HepG2 (cell line): ENCODE measurements around the gene RESP18. TPM values are rescaled to one million over a fixed set of nuclear protein-coding genes. Genes with fewer than 3 reads are reported as not detected.

ENCODE experiments used
- ATAC-seq: fragments of 200-7000 bp; cut with Tn5 transposase; 3 replicates; pipeline ENCODE4 v1.9.1; 2020; ENCODE audit warnings: mild to moderate bottlenecking, moderate library complexity
- BruUV-seq: library from RNA; stranded (reverse); fragments of 400-500 nt; replicated peaks from 2 replicates; lab custom pipeline; 2021; lab: Mats Ljungman, UMichigan
- CTCF ChIA-PET: fragments of 300-600 bp; formaldehyde crosslinking; extraction: SDS; loops from one replicate; lab custom pipeline; 2021; ENCODE audit warnings: low total read pairs, inconsistent platforms, low intra/inter-chr PET ratio; lab: Yijun Ruan, JAX
- POLR2A ChIA-PET: fragments of 350-600 bp; sonication (Branson Sonifier 250); formaldehyde crosslinking; loops from one replicate; lab custom pipeline; 2020; ENCODE audit warnings: antibody characterized with exemption, inconsistent platforms; lab: Yijun Ruan, JAX
- DNase-seq: peaks from one replicate; pipeline ENCODE4 v3.0.0-alpha.2; 2015; ENCODE audit warnings: low spot score
- FAIRE-seq: peaks from 3 replicates; lab custom pipeline; 2011; peaks lifted over from hg19 to GRCh38; lab: Jason Lieb, UNC
- H2AFZ ChIP-seq: one replicate; pipeline ENCODE4 v1.6.1; 2011; ENCODE audit warnings: low read length, inconsistent platforms
- H3K27ac ChIP-seq: fragments of 300-600 bp; 3 replicates; pipeline ENCODE4 v1.8.0; 2011; ENCODE audit warnings: mixed run types, mild to moderate bottlenecking, mixed read lengths, low read length, inconsistent platforms; ENCODE audit not compliant: insufficient read depth; ENCODE audit errors: extremely low read length
- H3K27me3 ChIP-seq, 2 experiments: fragments of 200-600 bp in 1 of 2; 2 replicates in 1 of 2; 3 replicates in 1 of 2; pipeline versions ENCODE4 v1.6.0 to v1.8.0; 2011; ENCODE audit warnings: low read length in 2 of 2, mild to moderate bottlenecking in 2 of 2, moderate library complexity in 2 of 2, inconsistent platforms in 1 of 2; ENCODE audit not compliant: insufficient read depth in 2 of 2, control insufficient read depth in 1 of 2
- H3K36me3 ChIP-seq, 2 experiments: fragments of 200-600 bp in 1 of 2; replicated peaks in 1 of 2; 2 replicates in 1 of 2; 3 replicates in 1 of 2; pipeline versions ENCODE4 v1.5.1 to v1.8.0; 2011; ENCODE audit warnings: low read length in 2 of 2, inconsistent platforms in 1 of 2; ENCODE audit not compliant: insufficient read depth in 2 of 2, control insufficient read depth in 1 of 2
- H3K4me1 ChIP-seq: 2 replicates; pipeline ENCODE4 v1.5.1; 2012; ENCODE audit warnings: low read length, inconsistent platforms; ENCODE audit not compliant: insufficient read depth
- H3K4me2 ChIP-seq: 2 replicates; pipeline ENCODE4 v1.6.0; 2011; ENCODE audit warnings: low read depth, low read length, inconsistent platforms
- H3K4me3 ChIP-seq, 3 experiments: fragments of 200-600 bp in 1 of 3; sonication (generic), shearing (Covaris generic) in 1 of 3; replicated peaks in 1 of 3; 2 replicates each; pipeline ENCODE4 v1.5.1; 2011 to 2016; ENCODE audit warnings: low read length in 3 of 3, inconsistent platforms in 2 of 3, low read depth in 2 of 3, mild to moderate bottlenecking in 2 of 3, control low read depth in 1 of 3, mixed read lengths in 1 of 3; ENCODE audit not compliant: insufficient read depth in 1 of 3
- H3K79me2 ChIP-seq: one replicate; pipeline ENCODE4 v1.6.1; 2011; ENCODE audit warnings: low read length, inconsistent platforms; ENCODE audit not compliant: insufficient read depth
- H3K9ac ChIP-seq: 2 replicates; pipeline ENCODE4 v1.6.0; 2011; ENCODE audit warnings: mild to moderate bottlenecking, low read depth, low read length, inconsistent platforms; ENCODE audit not compliant: insufficient read depth
- H3K9me3 ChIP-seq: 2 replicates; pipeline ENCODE4 v1.5.1; 2012; ENCODE audit warnings: mild to moderate bottlenecking, low read length
- H4K20me1 ChIP-seq: 2 replicates; pipeline ENCODE4 v1.6.0; 2011; ENCODE audit warnings: inconsistent platforms, mild to moderate bottlenecking, low read length, moderate library complexity; ENCODE audit not compliant: insufficient read depth
- ARNT ChIP-seq: fragments of 450-650 bp; IDR thresholded peaks from 2 replicates; pipeline ENCODE4 v1.6.1; 2017
- BRCA1 ChIP-seq: sonication (generic); formaldehyde crosslinking; IDR thresholded peaks from 2 replicates; pipeline ENCODE4 v1.4.0; 2020; ENCODE audit warnings: missing genetic modification reagents
- CEBPG ChIP-seq: IDR thresholded peaks from 2 replicates; pipeline ENCODE4 v1.6.1; 2016
- CENPBD1 ChIP-seq: sonication (generic); formaldehyde crosslinking; IDR thresholded peaks from 2 replicates; pipeline ENCODE4 v1.8.0; 2022; ENCODE audit warnings: missing genetic modification reagents, low read depth, mild to moderate bottlenecking, borderline replicate concordance
- GRHL1 ChIP-seq: sonication (generic); formaldehyde crosslinking; conservative IDR thresholded peaks from 2 replicates; pipeline ENCODE4 v1.8.0; 2022; ENCODE audit warnings: missing genetic modification reagents
- GZF1 ChIP-seq: sonication (generic); formaldehyde crosslinking; IDR thresholded peaks from 2 replicates; pipeline ENCODE4 v1.5.1; 2020; ENCODE audit warnings: mild to moderate bottlenecking, missing genetic modification reagents
- JDP2 ChIP-seq: sonication (generic); formaldehyde crosslinking; IDR thresholded peaks from 2 replicates; pipeline ENCODE4 v1.8.1; 2022; ENCODE audit warnings: missing genetic modification reagents, borderline replicate concordance
- KLF12 ChIP-seq: sonication (generic); formaldehyde crosslinking; IDR thresholded peaks from 2 replicates; pipeline ENCODE4 v1.4.0; 2020; ENCODE audit warnings: missing genetic modification reagents, borderline replicate concordance
- PHF20 ChIP-seq: sonication (generic); formaldehyde crosslinking; IDR thresholded peaks from 2 replicates; pipeline ENCODE4 v1.5.0; 2020; ENCODE audit warnings: mild to moderate bottlenecking, missing genetic modification reagents
- PLRG1 ChIP-seq: fragments of 450-650 bp; conservative IDR thresholded peaks from 2 replicates; pipeline ENCODE4 v1.6.1; 2016
- PRDM10 ChIP-seq: sonication (generic); formaldehyde crosslinking; IDR thresholded peaks from 2 replicates; pipeline ENCODE4 v1.4.0; 2020; ENCODE audit warnings: low read depth, missing genetic modification reagents
- THAP8 ChIP-seq: sonication (generic); formaldehyde crosslinking; IDR thresholded peaks from 2 replicates; pipeline ENCODE4 v1.5.1; 2020; ENCODE audit warnings: missing genetic modification reagents, mild to moderate bottlenecking, borderline replicate concordance
- ZNF232 ChIP-seq: sonication (generic); formaldehyde crosslinking; IDR thresholded peaks from 2 replicates; pipeline ENCODE4 v1.4.0; 2020; ENCODE audit warnings: missing genetic modification reagents, borderline replicate concordance
- ZNF792 ChIP-seq: IDR thresholded peaks from 2 replicates; pipeline ENCODE4 v1.6.1; 2016
- WGBS: methylation state at CpG from one replicate; pipeline ENCODE4 v1.1.6; 2017; ENCODE audit warnings: low lambda C conversion rate; 5-methylcytosine and 5-hydroxymethylcytosine counted together
- in situ Hi-C: cut with HindIII; loops from 2 replicates; pipeline ENCODE4 v1.10.0; 2017; ENCODE audit warnings: low pct_unique_long_range_greater_than_20kb; ENCODE audit not compliant: extremely low pct_ligation_motif_present
- intact Hi-C: fragments of 100-400 bp; cut with micrococcal nuclease; formaldehyde crosslinking; loops from one replicate; pipeline ENCODE4 v1.10.0; 2022; ENCODE audit not compliant: unreplicated experiment
- polyA plus RNA-seq, 8 experiments: library from polyadenylated mRNA; depleted of rRNA in 3 of 8; stranded (reverse) in 7 of 8; unstranded in 1 of 8; fragments of >200 nt; fragmentation: Illumina TruSeq in 4 of 8; extraction: Trizol in 4 of 8; gene quantifications; 2 replicates each; pipeline versions ENCODE4 v1.2.1 to v1.2.3, GENCODE V29; 2011 to 2016; ENCODE audit warnings: low read depth in 4 of 8, missing spikeins in 1 of 8, mixed read lengths in 1 of 8; ENCODE audit not compliant: insufficient read depth in 1 of 8
- total RNA-seq, 5 experiments: library from RNA; depleted of rRNA; stranded (reverse); fragments of >200 nt; fragmentation: Illumina TruSeq; extraction: Trizol; gene quantifications; 2 replicates each; pipeline ENCODE4 v1.2.3, GENCODE V29; 2016; ENCODE audit warnings: low read depth in 1 of 5

RESP18 gene
- total and polyA plus RNA-seq, 2 of the 13 experiments (the other 11 are each of a cell fraction or from before 2014, with no cell fraction given): not detected

- no TSS peak for BruUV-seq
- H2AFZ ChIP-seq: no peak overlapping the region
- no peaks in the 10 kb centered on the region for H3K4me1 ChIP-seq
- no peak overlapping the region for H3K4me3 ChIP-seq
- 8% methylated on average over 2 of the region's 2 CpGs for WGBS
- no peak for ATAC-seq
- DNase-seq: no peak
- H3K27ac ChIP-seq: no peak overlapping the region
- H4K20me1 ChIP-seq: peaks cover 8% of the 10 kb centered on the region; the same call in 1 of the 2 replicates
- no peaks in the 10 kb centered on the region for H3K36me3 ChIP-seq
- H3K9me3 ChIP-seq: no peaks in the 10 kb centered on the region
- in situ Hi-C loops (no loop called here), intact Hi-C loops (no loop called here)
- FAIRE-seq: no peak
- peaks cover 0 to 14% of the 10 kb centered on the region in 2 experiments; a peak in 4 of 5 replicates for H3K27me3 ChIP-seq
- H3K4me2 ChIP-seq: no peak overlapping the region
- H3K79me2 ChIP-seq: no peaks in the 10 kb centered on the region
- POLR2A ChIA-PET: no interaction called here
- TF ChIP-seq ZNF792 (no peak), CEBPG (CRISPR knock-in tag) (no peak), GZF1 (CRISPR knock-in tag) (no peak), CENPBD1 (CRISPR knock-in tag) (no peak), JDP2 (CRISPR knock-in tag) (no peak), PRDM10 (CRISPR knock-in tag) (no peak), BRCA1 (CRISPR knock-in tag) (no peak), PLRG1 (no peak), THAP8 (CRISPR knock-in tag) (no peak), ARNT (no peak), PHF20 (CRISPR knock-in tag) (no peak), ZNF232 (no peak), GRHL1 (no peak), KLF12 (CRISPR knock-in tag) (no peak)
- CTCF ChIA-PET: no interaction called here
- H3K9ac ChIP-seq: no peak overlapping the region
These were observed 4.8 kb downstream of the RESP18 start for GRCh38 chr2:219327719-219328118.
